ENCODE measurements around the gene MEGF10.

- TF ChIP-seq, protein P1, sequence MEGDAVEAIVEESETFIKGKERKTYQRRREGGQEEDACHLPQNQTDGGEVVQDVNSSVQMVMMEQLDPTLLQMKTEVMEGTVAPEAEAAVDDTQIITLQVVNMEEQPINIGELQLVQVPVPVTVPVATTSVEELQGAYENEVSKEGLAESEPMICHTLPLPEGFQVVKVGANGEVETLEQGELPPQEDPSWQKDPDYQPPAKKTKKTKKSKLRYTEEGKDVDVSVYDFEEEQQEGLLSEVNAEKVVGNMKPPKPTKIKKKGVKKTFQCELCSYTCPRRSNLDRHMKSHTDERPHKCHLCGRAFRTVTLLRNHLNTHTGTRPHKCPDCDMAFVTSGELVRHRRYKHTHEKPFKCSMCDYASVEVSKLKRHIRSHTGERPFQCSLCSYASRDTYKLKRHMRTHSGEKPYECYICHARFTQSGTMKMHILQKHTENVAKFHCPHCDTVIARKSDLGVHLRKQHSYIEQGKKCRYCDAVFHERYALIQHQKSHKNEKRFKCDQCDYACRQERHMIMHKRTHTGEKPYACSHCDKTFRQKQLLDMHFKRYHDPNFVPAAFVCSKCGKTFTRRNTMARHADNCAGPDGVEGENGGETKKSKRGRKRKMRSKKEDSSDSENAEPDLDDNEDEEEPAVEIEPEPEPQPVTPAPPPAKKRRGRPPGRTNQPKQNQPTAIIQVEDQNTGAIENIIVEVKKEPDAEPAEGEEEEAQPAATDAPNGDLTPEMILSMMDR (IDR thresholded peaks at IDR 0.05): no peak
- TF ChIP-seq POLR2AphosphoS5 (IDR thresholded peaks at IDR 0.05): no peak
- TF ChIP-seq EP300 (IDR thresholded peaks at IDR 0.05): no peak
- no peak for TF ChIP-seq POLR2A (IDR thresholded peaks at IDR 0.05)
Observed at GRCh38 chr5:127344931-127345330, 54.3 kb downstream of the MEGF10 start.
